Measurements from ENCODE around the gene BAG3.

GRCh38 chr10:119675483-119676170 is 24.4 kb downstream of the BAG3 start:
- TF ChIP-seq POLR2A (IDR thresholded peaks at IDR 0.05) (no peak), CTCF (IDR thresholded peaks at IDR 0.05) (no peak), EP300 (IDR thresholded peaks at IDR 0.05) (no peak)

Data from tibial nerve (tissue), 4 donors.